ENCODE measurements around the gene COBL.

COBL gene

GRCh38 chr7:51328351-51328801 is 11.8 kb upstream of the COBL start:
- in situ Hi-C loops (cut with MboI; ENCODE audit: low sequenced_read_pairs), result no loop called here

- in situ Hi-C loops (cut with MboI; ENCODE audit: low sequenced_read_pairs), result no loop called here
Measured at GRCh38 chr7:51327287-51327717, 10.7 kb upstream of the COBL start.

GRCh38 chr7:51326656-51327286 is 10.2 kb upstream of the COBL start:
- in situ Hi-C loops (cut with MboI; ENCODE audit: low sequenced_read_pairs), result no loop called here

GRCh38 chr7:51325908-51326307 is 9.3 kb upstream of the COBL start:
- in situ Hi-C loops (cut with MboI; ENCODE audit: low sequenced_read_pairs), result no loop called here

- in situ Hi-C loops (cut with MboI; ENCODE audit: low sequenced_read_pairs), result no loop called here
Measured at GRCh38 chr7:51325261-51325676, 8.7 kb upstream of the COBL start.

GRCh38 chr7:51324206-51324898 is 7.7 kb upstream of the COBL start:
- in situ Hi-C loops (cut with MboI; ENCODE audit: low sequenced_read_pairs), result no loop called here

- in situ Hi-C loops (cut with MboI; ENCODE audit: low sequenced_read_pairs), result no loop called here
Measured at GRCh38 chr7:51321961-51322515, 5.4 kb upstream of the COBL start.

GRCh38 chr7:51318886-51319579 is 2.4 kb upstream of the COBL start:
- in situ Hi-C loops (cut with MboI; ENCODE audit: low sequenced_read_pairs), result no loop called here

- in situ Hi-C loops (cut with MboI; ENCODE audit: low sequenced_read_pairs), result no loop called here
Measured at GRCh38 chr7:51318001-51318400, 1.4 kb upstream of the COBL start.

- in situ Hi-C loops (cut with MboI; ENCODE audit: low sequenced_read_pairs), result no loop called here
Measured at GRCh38 chr7:51317582-51317910, 937 bp upstream of the COBL start.

- in situ Hi-C loops (cut with MboI; ENCODE audit: low sequenced_read_pairs), result no loop called here
Measured at GRCh38 chr7:51316262-51316665, 345 bp downstream of the COBL start.

- in situ Hi-C loops (cut with MboI; ENCODE audit: low sequenced_read_pairs), result no loop called here
Measured at GRCh38 chr7:51315393-51316261, 982 bp downstream of the COBL start.

- in situ Hi-C loops (cut with MboI; ENCODE audit: low sequenced_read_pairs), result no loop called here
Measured at GRCh38 chr7:51314726-51315125, 1.9 kb downstream of the COBL start.

GRCh38 chr7:51313738-51314425 is 2.7 kb downstream of the COBL start:
- in situ Hi-C loops (cut with MboI; ENCODE audit: low sequenced_read_pairs), result no loop called here

GRCh38 chr7:51312951-51313737 is 3.5 kb downstream of the COBL start:
- in situ Hi-C loops (cut with MboI; ENCODE audit: low sequenced_read_pairs), result no loop called here

- in situ Hi-C loops (cut with MboI; ENCODE audit: low sequenced_read_pairs), result no loop called here
Measured at GRCh38 chr7:51311166-51311565, 5.4 kb downstream of the COBL start.

- in situ Hi-C loops (cut with MboI; ENCODE audit: low sequenced_read_pairs), result no loop called here
Measured at GRCh38 chr7:51310131-51310583, 6.5 kb downstream of the COBL start.

- in situ Hi-C loops (cut with MboI; ENCODE audit: low sequenced_read_pairs), result no loop called here
Measured at GRCh38 chr7:51309361-51310130, 7.1 kb downstream of the COBL start.

- in situ Hi-C loops (cut with MboI; ENCODE audit: low sequenced_read_pairs), result no loop called here
Measured at GRCh38 chr7:51308696-51309095, 7.9 kb downstream of the COBL start.

Data from HL-60/S4 treated with retinoic acid at 250 ng/mL for 4 days and 3 days (cell line).